Activated naive CD4-positive, alpha-beta T cell treated with Interleukin-2 at 50 U/mL for 16 hours (primary cell): ENCODE measurements around the gene ARPC2.

Experiments used
- DNase-seq: peaks from one replicate; pipeline ENCODE4 v3.0.0-alpha.2; 2020

The ARPC2 gene

GRCh38 chr2:218255446-218255845 is 38.5 kb downstream of the ARPC2 start:
- no peak for DNase-seq

GRCh38 chr2:218256612-218257350 is 39.8 kb downstream of the ARPC2 start:
- no peak for DNase-seq

DNA sequence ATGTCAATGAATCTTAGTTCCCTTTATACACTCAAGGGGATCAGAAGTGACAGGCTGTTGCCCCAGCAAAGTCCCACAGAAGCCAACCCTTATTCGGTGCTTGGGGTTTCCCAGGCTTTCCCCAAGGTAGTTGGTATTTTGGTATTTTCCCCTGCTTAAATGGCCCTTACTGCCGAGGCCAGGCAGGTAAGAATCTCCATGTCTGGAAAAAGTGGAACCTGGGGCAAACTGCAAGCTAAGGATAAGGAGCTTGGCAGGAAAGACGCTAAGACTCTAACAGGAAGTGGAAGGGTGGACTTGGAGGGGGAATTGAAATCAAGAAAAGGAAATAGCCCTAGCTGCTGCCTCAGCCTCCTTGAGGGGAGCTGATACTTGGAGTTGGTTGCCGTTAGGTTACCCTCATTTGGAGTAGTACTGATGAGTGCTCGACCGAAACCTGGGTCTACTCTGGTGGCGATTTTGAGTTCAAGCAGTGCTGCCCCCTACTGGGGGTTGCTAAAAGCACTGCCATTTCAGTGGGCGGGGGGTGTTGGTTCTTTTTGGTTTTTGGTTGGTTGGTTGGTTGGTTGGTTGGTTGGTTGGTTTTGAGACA is 40.5 kb downstream of the ARPC2 start:
- DNase-seq, result peak; percentile 74

- no peak for DNase-seq
Measured at GRCh38 chr2:218259099-218259961, 42.3 kb downstream of the ARPC2 start.

DNA sequence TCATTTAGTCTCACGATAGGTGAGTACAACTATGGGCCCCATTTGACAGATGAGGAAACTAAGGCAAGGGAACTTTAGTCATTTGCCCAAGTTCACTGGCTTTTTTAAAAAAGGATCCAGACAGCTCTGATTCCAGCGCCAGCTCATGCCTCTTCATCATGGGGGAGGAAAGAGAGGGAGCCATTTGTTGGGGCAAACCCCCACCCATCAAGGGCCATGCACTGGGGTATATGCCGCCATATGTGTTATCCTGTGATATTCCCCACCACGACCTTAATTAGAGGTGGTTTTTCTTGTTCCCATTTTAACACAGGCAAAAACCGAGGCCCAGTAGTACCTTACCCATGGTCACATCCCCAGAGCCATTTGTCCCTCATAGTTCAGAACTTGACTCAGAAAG is 43.2 kb downstream of the ARPC2 start:
- DNase-seq, result no peak

GRCh38 chr2:218260742-218261422 is 43.9 kb downstream of the ARPC2 start, which contains the start of gene GPBAR1:
Gene GPBAR1 (plus strand): TSS chr2:218261015. CDS start chr2:218262725, 1,710 bp downstream.
- no peak for DNase-seq

GRCh38 chr2:218261423-218262236 is 44.6 kb downstream of the ARPC2 start:
- DNase-seq, result no peak

DNA sequence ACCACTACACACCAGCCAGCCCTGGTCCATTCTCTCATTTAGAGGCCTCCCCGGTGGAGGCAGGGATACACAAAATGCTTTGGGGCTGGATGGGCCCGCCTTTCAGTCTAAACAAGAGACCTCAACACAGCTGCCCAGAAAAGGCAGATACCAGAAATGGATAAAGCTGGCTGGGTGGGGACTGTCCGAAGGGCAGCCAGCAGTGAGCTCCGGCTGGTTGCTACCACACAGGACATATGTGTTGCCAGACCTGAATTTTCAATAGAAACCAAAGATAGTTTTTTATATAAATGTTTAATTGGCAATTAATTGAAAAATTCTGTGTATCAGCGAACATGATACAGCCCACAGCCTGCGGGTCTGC is 45.2 kb downstream of the ARPC2 start:
- DNase-seq, result no peak

DNA sequence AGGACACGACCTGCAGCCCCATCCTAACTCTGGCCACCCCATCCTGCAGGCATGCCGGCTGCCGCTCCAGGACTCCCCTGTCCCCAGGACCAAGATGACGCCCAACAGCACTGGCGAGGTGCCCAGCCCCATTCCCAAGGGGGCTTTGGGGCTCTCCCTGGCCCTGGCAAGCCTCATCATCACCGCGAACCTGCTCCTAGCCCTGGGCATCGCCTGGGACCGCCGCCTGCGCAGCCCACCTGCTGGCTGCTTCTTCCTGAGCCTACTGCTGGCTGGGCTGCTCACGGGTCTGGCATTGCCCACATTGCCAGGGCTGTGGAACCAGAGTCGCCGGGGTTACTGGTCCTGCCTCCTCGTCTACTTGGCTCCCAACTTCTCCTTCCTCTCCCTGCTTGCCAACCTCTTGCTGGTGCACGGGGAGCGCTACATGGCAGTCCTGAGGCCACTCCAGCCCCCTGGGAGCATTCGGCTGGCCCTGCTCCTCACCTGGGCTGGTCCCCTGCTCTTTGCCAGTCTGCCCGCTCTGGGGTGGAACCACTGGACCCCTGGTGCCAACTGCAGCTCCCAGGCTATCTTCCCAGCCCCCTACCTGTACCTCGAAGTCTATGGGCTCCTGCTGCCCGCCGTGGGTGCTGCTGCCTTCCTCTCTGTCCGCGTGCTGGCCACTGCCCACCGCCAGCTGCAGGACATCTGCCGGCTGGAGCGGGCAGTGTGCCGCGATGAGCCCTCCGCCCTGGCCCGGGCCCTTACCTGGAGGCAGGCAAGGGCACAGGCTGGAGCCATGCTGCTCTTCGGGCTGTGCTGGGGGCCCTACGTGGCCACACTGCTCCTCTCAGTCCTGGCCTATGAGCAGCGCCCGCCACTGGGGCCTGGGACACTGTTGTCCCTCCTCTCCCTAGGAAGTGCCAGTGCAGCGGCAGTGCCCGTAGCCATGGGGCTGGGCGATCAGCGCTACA is 45.9 kb downstream of the ARPC2 start:
- DNase-seq, result no peak

- DNase-seq, result no peak
Measured at GRCh38 chr2:218263817-218264641, 47.0 kb downstream of the ARPC2 start.

DNA sequence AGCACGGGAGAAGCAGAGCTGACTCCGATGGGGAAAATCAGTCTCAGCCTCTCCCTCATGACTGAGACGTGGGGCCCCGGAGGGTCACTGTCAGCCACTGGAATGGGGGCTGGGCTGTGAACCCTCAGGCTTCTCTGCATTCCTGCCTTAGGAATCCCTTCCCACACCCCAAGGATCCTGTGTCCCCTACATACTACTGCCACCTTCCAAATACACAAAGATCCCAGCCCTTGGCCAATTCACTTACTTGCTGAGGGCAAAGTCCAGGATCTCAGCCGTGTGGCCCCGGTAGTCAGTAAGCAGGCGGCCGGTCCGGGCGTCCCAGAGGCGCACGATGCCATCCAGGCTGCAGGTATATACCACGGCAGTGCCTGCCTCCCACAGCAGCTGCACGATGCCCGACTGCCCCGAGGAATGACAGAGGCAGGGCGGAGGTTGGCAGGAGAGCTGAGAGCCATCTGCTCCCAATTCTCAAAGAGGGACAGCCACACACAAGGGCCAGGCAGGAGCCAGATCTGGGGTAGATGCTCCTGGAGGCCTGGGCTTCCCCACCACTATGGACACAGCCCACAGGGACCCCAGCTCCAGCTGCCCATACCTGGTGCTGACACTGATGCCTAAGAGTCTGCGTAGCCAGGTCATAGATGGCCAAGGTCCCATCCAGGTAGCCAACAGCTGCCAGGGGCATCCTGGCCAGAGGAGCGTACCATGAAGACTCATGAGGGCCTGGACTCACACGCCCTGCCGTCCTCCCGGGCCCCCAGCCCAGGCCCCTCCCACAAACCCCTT is 48.0 kb downstream of the ARPC2 start:
- DNase-seq, result no peak

GRCh38 chr2:218265626-218266025 is 48.6 kb downstream of the ARPC2 start:
- no peak for DNase-seq

DNA sequence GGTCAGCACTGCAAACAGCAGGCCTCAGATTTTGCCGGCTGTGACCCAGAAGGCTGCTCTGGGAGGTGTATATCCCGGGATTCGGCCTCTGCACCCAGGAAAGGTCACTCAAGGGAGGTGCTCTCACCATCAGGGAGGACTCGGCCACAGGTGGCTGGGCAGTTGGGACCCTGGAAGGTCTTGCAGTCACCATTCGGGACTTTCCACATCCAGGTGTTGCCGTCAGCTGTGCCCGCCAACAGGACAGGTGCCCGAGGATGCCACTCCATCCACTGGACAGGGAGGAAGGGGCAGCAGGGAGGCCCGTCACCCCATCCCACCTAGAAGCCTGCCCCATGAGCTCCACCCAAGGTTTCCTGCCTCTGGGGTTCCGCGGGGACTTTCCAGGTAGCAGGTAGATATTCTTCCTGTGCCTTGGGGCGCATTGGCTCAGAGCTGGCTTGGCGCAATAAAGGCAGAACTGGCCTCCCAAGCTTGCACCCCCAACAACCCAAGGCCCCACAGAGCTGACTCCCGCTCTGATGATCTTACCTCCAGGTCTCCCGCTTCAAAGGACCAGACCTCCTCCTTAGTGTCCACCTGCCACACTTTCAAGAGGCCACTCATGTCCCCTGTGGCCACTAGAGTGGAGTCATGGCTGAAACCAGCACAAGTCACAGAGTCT is 49.5 kb downstream of the ARPC2 start:
- DNase-seq, result no peak

- no peak for DNase-seq
Measured at GRCh38 chr2:218267259-218267658, 50.3 kb downstream of the ARPC2 start.

DNA sequence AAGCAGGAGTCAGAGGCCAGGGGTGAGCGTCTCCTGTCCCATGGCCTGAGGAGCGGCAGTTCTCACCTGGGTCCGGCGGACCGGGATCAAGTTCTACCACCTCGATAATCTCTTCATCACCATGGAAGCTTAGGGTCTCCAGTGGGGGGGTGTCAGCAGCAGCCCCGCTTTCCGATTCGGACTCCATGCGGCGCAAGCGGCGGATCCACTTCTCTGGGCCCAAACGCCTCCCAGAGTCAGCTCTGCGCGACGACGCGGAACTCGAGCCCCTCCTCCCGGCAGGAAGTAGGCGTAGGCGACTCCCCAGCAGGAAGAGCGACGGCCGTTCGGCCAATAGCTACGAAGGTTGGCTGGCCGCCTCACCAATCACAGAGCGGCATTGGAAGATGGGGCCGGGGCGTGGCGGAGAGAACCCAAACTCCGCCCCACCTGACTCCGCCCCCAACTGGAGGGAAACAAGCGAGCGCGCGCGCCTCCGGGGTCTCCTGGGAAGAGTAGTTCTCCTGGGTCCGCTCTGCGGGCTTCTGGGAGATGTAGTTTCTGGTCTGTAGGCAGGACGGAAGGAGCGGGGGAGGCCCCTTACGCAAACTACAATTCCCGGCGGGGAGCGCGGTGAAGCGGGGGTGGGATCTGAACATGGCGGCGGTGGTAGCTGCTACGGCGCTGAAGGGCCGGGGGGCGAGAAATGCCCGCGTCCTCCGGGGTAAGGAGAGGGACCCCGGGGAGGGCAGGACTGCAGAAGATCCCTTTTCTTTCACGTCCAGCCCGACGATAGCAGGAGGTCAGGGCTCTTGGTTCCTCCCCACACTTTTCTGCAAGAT is 53.1 kb downstream of the ARPC2 start, which contains the start of the genes AAMP and PNKD:
Gene AAMP (minus strand): TSS at position 238 of the 821 bp plus-strand sequence. CDS start 51 bp downstream, at position 187.
Gene PNKD (plus strand): TSS at position 620 of the 821 bp plus-strand sequence. CDS start 17 bp downstream, at position 637.
- peak; percentile 100 for DNase-seq

DNA sequence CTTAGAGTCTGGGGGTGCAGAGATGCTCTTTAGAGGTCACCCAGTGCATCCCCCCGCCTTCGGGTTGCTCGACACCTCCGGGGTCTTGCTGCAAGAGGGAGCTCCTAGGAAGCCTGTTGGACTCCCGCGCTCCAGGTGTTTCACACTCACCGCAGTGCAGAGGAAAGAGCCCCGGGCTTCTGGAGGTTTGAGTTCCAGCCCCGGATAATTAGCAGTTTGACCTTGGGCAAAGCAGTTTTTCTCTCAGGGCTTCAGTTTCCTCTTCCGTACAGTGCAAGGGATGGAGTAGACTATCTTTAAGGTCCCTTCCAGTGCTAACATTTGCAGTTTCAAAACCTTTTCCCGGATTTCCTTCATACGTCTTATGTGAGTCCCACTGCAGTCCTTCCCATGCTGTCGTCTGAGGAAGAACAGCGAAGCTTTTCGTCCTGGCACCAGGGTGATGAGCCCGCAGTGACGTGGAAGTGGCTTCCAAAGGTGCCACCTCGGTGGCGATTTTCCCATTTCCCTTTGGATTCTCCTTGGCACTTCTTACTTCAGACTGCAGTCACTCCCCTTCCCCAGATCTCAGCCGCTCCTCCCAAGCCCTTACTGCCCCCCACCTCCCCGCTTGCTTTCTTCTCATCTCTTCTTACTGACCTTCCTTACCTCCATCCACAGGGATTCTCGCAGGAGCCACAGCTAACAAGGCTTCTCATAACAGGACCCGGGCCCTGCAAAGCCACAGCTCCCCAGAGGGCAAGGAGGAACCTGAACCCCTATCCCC is 53.9 kb downstream of the ARPC2 start:
- DNase-seq, result no peak

- DNase-seq, result no peak
Measured at GRCh38 chr2:218271487-218271797, 54.5 kb downstream of the ARPC2 start.
